ENCODE results near the gene AQP1. TPM values are rescaled to one million over a fixed set of nuclear protein-coding genes. Genes with fewer than 3 reads are reported as not detected.

Gene AQP1
- total RNA-seq: under 1 TPM in 1 of 2 donors, not detected in 1; 0.11 TPM

- DNase-seq (ENCODE audit: low spot score in 2 of 2): no peak
- Mint-ChIP-seq H3K9me3 (no peaks in the 10 kb centered on the region), H3K27ac (peak within 1 kb of the TSS in 1 of 2 donors; percentile 63), H3K36me3 (no peaks in the 10 kb centered on the region)
- no peak for ATAC-seq
Observed at GRCh38 chr7:30911561-30911969, at the start of gene AQP1. AQP1 (plus strand) TSS chr7:30911853; CDS start chr7:30911910, 57 bp downstream.

DNA sequence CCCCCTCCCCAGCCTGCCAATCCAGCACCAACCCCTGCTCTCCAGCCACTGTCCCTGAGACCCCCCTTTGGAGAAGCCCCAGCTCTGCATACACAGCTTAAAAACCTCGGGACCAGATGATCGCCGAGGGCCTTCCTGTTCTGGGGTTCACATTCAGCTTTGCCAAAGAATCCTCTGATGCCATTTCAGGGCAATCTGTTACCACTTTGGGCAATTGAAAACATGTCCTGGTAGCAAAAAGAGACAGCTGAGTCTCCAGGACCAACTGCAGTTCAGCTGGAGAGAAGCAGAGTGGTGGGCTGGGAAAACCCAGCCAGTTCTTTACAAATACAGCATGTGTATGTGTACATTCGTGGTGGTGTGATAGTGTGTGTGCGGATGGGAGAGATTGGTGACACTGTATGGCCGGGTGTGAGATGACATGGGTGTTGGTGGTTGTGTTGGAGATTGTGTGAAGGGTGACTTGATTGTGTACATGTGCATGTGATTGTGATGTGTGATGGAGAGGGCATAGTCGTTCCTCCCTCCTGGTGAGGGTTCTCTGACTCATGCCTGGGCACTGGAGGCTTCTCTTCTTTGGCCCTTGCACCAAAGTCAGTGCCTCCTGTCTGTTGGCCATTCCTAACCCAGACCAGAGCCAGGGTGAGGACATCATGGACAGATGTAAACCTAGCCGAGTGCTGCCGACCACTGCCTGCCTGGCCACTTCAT is 48.5 kb upstream of the AQP1 start:
- Mint-ChIP-seq H3K36me3 (no peaks in the 10 kb centered on the region), H3K27ac (no peak overlapping the region), H3K9me3 (no peaks in the 10 kb centered on the region)
- no peak for ATAC-seq
- no peak for DNase-seq (ENCODE audit: low spot score in 2 of 2)

DNA sequence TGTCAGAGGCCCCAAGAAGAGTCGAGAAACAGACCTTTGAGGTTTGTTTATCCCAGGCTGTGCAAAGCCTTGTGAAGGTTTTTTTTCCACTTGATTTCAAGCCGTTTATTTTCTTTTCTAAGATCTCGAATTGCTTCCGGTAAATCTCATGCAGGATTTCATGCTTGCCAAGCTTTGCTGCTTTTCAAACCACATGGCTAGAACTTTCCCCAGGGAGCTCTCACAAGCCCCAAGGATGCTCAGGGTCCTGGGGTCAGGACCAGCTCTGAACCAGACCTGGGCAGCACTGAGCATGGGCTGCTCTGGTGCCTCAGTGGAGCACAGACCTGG is 48.0 kb upstream of the AQP1 start:
- DNase-seq (ENCODE audit: low spot score in 2 of 2): no peak
- no peaks in the 10 kb centered on the region for H3K9me3 Mint-ChIP-seq
- no peaks in the 10 kb centered on the region for H3K36me3 Mint-ChIP-seq
- ATAC-seq: no peak
- no peak overlapping the region for H3K27ac Mint-ChIP-seq

DNA sequence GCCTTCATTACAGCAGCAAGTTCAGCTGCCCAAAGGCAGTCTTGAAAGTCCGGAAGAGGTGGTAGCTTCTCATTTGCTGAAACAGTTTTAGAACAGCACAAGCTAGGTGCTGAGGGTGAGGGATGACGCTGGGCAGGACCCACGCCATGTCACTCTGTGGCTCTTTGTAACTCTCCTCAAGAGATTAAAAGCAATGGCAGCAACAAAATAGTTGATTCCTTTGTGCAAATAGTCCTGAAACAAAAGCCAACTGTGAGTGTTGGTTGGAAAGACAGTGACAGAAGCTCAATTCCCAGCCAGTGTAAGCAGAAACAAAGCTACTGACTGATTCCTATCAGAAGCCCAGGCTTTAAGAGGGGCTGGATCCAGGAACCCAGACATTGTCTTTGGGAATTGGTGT is 47.6 kb upstream of the AQP1 start:
- no peak overlapping the region for H3K27ac Mint-ChIP-seq
- ATAC-seq (no peak), DNase-seq (ENCODE audit: low spot score in 2 of 2) (no peak)
- H3K9me3 Mint-ChIP-seq: no peaks in the 10 kb centered on the region
- no peaks in the 10 kb centered on the region for H3K36me3 Mint-ChIP-seq

GRCh38 chr7:30865076-30865475 is 46.6 kb upstream of the AQP1 start:
- ATAC-seq: no peak
- H3K36me3 Mint-ChIP-seq: no peaks in the 10 kb centered on the region
- no peak for DNase-seq (ENCODE audit: low spot score in 2 of 2)
- H3K27ac Mint-ChIP-seq: no peak overlapping the region
- H3K9me3 Mint-ChIP-seq: no peaks in the 10 kb centered on the region

DNA sequence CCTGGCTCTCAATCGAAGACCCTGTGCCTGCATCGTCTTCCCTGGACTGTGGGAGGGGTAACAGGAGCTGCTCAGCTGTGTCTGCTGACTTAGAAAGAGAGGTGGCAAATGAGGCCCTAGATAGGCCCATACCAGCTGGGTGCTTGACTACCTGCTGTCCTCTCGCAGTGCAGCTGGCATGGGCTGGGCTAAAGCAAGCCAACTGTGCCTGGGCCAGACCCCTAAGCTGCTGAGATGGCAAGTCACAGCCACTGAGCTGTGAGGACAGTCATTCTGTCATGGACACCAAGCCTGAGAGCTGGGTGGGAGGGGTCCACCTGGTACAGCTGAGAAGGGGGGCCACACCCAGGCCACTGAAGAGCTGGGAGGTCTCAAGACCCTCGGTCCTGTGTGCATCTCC is 45.8 kb upstream of the AQP1 start:
- Mint-ChIP-seq H3K9me3 (no peaks in the 10 kb centered on the region), H3K36me3 (no peaks in the 10 kb centered on the region), H3K27ac (no peak overlapping the region)
- no peak for ATAC-seq
- no peak for DNase-seq (ENCODE audit: low spot score in 2 of 2)

GRCh38 chr7:30866939-30867338 is 44.7 kb upstream of the AQP1 start:
- Mint-ChIP-seq H3K9me3 (no peaks in the 10 kb centered on the region), H3K27ac (no peak overlapping the region), H3K36me3 (no peaks in the 10 kb centered on the region)
- ATAC-seq (no peak), DNase-seq (ENCODE audit: low spot score in 2 of 2) (no peak)

DNA sequence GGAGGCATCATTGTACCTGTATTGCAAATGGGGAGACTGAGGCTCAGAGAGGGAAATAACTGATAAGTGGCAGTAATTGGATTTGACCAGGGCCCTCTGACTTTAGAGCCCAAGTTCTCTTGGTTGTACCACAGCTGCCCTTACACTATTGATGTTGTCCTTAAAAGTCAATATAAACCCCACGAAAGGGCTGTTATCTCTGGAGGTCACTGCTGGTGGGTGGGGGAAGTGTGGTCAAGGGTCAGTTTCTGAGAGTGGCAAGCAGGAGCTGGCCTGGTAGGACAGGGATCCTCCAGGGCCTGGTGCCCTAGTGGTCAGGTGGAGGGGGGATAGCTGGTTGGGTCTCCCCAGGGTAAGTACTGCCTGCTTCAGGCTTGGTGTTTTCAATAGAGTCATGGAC is 44.2 kb upstream of the AQP1 start:
- ATAC-seq (no peak), DNase-seq (ENCODE audit: low spot score in 2 of 2) (no peak)
- H3K27ac Mint-ChIP-seq: no peak overlapping the region
- no peaks in the 10 kb centered on the region for H3K9me3 Mint-ChIP-seq
- H3K36me3 Mint-ChIP-seq: no peaks in the 10 kb centered on the region

DNA sequence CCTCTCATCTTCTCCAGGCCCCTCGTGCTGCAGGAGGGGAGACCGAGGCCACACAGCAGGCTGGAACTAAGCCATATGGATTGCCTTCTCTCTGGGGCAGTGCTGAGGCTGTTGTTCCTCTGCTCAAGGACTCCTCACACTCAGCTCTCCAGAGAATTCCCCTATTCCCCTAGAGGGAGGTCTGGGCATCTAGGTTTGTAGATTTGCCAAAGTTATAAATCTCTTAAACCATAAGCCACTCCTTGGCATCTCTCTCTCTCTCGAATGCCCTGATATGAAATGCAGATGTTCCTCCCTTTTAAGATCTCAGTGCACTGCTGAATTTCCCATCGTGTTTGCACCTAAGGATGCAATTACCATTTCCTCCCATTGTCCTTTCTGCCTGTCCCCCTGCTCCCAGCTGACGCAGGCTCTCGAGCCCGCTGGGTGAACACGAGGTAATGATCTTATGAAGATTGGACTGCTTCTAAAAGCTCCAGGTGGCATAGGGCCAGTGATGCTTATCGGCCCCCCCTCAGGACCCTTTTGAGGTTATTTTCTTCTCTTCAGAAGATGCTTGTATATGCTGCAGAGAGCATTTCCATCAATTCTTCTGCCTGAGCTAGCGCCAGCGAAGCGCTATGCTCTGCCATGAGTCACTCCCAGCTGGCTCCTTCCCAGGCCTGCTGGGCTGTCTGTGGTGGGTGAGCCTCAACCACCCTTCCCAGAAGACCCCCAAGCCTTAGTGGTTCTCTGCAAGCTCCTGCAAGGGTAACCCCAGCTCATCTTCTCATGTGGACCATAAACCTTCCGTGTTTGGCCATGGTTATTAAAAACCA is 41.6 kb upstream of the AQP1 start:
- Mint-ChIP-seq H3K36me3 (no peaks in the 10 kb centered on the region), H3K9me3 (no peaks in the 10 kb centered on the region), H3K27ac (no peak overlapping the region)
- ATAC-seq (no peak), DNase-seq (ENCODE audit: low spot score in 2 of 2) (no peak)

GRCh38 chr7:30870821-30871518 is 40.7 kb upstream of the AQP1 start:
- Mint-ChIP-seq H3K9me3 (no peaks in the 10 kb centered on the region), H3K36me3 (no peaks in the 10 kb centered on the region), H3K27ac (no peak overlapping the region)
- ATAC-seq: no peak
- no peak for DNase-seq (ENCODE audit: low spot score in 2 of 2)

GRCh38 chr7:30871655-30872054 is 40.0 kb upstream of the AQP1 start:
- no peak overlapping the region for H3K27ac Mint-ChIP-seq
- DNase-seq (ENCODE audit: low spot score in 2 of 2) (no peak), ATAC-seq (no peak)
- no peaks in the 10 kb centered on the region for H3K9me3 Mint-ChIP-seq
- H3K36me3 Mint-ChIP-seq: no peaks in the 10 kb centered on the region

DNA sequence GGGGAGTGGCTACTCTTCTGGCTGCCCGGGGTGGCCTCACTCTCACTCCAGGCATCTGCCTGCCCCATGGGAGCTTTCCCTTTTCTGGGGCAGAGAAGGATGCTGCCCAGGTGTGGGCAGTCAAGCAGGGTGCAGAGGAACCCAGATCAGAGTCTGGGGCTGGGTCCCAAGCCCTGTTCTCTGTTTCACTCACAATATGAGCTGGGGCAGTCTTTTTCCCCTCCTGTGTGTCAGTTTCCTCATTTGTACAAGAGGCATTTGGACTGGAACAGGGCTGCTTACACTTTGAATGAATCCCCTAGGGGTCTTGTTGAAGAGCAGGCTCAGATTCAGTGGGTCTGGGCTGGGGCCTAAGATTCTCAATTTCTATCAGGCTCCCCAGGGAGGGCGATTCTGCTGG is 38.4 kb upstream of the AQP1 start:
- DNase-seq (ENCODE audit: low spot score in 2 of 2) (no peak), ATAC-seq (no peak)
- no peak overlapping the region for H3K27ac Mint-ChIP-seq
- no peaks in the 10 kb centered on the region for H3K9me3 Mint-ChIP-seq
- H3K36me3 Mint-ChIP-seq: no peaks in the 10 kb centered on the region

DNA sequence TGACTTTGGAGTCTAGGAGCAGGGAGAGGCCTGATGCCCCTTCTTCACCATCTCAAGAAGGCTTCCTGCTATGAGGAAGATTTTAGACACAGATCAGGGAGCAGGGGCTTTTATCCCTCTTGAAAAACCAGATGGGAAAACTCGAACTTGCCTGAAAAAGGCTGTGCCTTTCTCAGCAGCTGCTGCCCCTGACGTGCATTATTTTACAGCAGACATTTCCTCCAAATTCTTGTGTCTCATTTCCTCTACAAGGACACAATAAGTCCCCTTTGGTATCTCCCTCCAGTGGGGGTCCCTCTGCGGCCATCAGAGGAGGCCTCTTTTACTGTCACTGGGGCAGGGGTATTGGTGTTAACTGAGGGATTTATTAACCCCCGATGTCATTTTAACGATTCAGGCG is 38.0 kb upstream of the AQP1 start:
- H3K27ac Mint-ChIP-seq: no peak overlapping the region
- no peaks in the 10 kb centered on the region for H3K36me3 Mint-ChIP-seq
- DNase-seq (ENCODE audit: low spot score in 2 of 2) (no peak), ATAC-seq (no peak)
- H3K9me3 Mint-ChIP-seq: no peaks in the 10 kb centered on the region

DNA sequence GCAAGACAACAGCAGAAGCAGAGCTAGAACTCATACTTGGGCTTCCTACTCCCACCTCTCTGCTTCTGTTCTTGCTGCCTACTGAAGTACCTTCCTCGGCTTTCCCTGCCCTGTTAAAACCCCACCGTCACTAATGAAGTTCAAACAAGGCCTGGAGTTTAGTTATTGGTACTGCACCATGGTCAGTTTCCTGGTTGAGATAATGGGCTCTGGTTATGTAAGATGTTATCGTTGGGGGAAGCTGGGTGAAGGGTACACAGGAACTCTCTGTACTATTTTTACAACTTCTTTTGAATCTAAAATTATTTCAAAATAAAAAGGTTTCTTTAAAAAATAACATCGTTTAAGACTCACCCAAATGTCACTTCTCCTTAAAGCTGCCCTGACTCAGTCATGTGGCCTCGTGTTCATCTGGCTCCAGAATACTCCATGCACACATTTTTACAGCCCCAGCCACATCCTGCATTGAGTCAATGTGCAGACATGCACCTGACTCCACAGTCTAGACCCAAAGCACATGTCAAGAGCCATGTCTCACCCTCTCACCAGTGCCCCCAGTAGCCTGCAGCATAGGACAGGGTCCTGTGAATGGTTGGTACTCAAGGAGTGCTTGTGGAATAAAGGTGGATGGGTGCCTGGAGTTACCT is 36.9 kb upstream of the AQP1 start:
- ATAC-seq: no peak

GRCh38 chr7:30877015-30877769 is 34.5 kb upstream of the AQP1 start:
- DNase-seq (ENCODE audit: low spot score in 2 of 2) (no peak), ATAC-seq (no peak)
- H3K27ac Mint-ChIP-seq: no peak overlapping the region
- H3K36me3 Mint-ChIP-seq: no peaks in the 10 kb centered on the region
- H3K9me3 Mint-ChIP-seq: no peaks in the 10 kb centered on the region

More for the DNA sequence above, 36.9 kb upstream of the AQP1 start:
- Mint-ChIP-seq H3K27ac (no peak overlapping the region), H3K9me3 (no peaks in the 10 kb centered on the region), H3K36me3 (no peaks in the 10 kb centered on the region)
- DNase-seq (ENCODE audit: low spot score in 2 of 2): no peak

GRCh38 chr7:30877993-30878392 is 33.7 kb upstream of the AQP1 start:
- Mint-ChIP-seq H3K9me3 (no peaks in the 10 kb centered on the region), H3K27ac (no peak overlapping the region), H3K36me3 (no peaks in the 10 kb centered on the region)
- no peak for ATAC-seq
- DNase-seq (ENCODE audit: low spot score in 2 of 2): no peak

All from activated naive CD4-positive, alpha-beta T cell treated with anti-CD3 and anti-CD28 coated beads, Interleukin-2, amount 50 U/mL, for 72 hours (primary cell).